GM19025 (cell line): ENCODE data around the gene VAPB.
"Not testable (repeated sequence)": the region's sequence is repeated elsewhere in the genome, so short reads cannot be mapped to it uniquely, and the experiment has no call there.

Experiments
- ATAC-seq: cut with Tn5 transposase; IDR thresholded peaks from one replicate; pipeline ENCODE4 v1.9.1; 2021; ENCODE audit warnings: mild to moderate bottlenecking, low read depth, moderate library complexity; ENCODE audit not compliant: unreplicated experiment

VAPB gene

DNA sequence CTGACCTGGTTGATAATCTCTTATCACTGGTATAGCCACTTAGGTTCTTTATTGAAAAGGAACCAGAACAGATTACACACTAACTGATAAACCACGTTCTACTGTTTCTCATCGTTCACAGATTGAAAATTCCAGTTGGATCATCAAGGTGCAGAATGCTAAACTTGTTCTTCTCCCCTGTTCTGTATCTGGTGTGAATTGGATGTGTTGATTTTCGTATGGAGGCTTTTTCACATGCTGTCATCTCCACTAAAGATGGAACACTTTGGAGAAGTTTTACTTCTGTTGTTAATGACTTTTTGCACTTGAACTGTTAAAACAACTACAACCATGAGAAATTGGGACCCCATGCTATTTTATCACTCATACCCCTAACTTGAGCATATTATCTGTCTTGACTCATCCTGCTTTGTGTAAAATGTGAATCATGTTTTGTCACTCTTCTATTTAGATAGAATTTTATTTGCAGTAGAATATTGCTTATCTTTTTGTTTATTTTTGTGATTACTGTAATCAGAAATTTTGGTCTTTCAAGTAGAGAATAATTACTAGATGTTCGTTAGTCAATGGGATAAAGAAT is 17.5 kb downstream of the VAPB start:
- no peak for ATAC-seq

- ATAC-seq, result no peak
These were observed 18.3 kb downstream of the VAPB start for GRCh38 chr20:58407201-58407873.

GRCh38 chr20:58407966-58408557 is 19.0 kb downstream of the VAPB start:
- ATAC-seq, result no peak

DNA sequence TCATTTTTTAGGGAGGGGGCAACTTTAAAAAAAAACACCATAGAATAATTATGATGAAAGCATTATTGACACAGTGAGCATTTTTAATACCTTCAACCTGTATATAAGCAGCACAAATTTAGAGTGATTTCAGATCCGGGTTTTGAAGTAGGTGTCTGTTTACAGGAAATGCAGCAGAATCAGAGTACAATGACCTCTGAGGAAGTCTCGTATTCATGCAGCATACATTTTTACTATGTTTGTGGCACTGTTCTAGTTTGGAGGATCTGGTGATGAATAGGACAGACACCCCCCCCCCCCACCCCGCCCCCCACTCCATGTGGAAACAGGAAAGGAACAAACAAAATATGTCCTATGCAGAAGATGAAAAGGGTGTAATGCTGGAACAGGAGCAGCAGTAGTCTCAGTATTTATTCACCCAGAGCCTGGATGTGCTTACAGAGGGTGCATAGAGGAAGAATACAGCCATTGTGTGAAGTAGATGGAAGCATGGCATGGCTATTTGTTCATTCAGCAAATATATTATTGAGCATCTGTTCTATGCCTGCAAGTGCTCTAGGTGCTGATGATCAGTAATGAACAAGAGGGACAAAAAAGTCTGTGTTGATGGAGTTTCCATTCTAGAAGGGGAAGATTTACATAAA is 19.7 kb downstream of the VAPB start:
- ATAC-seq, result no peak

DNA sequence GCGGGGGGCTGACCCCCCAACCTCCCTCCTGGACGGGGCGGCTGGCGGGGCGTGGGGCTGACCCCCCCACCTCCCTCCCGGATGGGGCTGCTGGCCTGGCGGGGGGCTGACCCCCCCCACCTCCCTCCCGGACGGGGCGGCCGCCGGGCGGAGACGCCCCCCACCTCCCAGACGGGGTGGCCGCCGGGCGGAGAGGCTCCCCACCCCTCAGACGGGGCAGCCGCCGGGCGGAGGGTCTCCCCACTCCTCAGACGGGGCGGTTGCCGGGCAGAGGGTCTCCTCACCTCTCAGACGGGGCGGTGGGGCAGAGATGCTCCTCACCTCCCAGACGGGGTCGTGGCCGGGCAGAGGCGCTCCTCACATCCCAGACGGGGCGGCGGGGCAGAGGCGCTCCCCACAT is 25.2 kb downstream of the VAPB start:
- ATAC-seq, result not testable (repeated sequence)

GRCh38 chr20:58414786-58415185 is 25.8 kb downstream of the VAPB start:
- ATAC-seq, result not testable (repeated sequence)

GRCh38 chr20:58416057-58416456 is 27.0 kb downstream of the VAPB start:
- no peak for ATAC-seq

GRCh38 chr20:58416835-58417234 is 27.8 kb downstream of the VAPB start:
- no peak for ATAC-seq

GRCh38 chr20:58417438-58417837 is 28.4 kb downstream of the VAPB start:
- ATAC-seq, result no peak

DNA sequence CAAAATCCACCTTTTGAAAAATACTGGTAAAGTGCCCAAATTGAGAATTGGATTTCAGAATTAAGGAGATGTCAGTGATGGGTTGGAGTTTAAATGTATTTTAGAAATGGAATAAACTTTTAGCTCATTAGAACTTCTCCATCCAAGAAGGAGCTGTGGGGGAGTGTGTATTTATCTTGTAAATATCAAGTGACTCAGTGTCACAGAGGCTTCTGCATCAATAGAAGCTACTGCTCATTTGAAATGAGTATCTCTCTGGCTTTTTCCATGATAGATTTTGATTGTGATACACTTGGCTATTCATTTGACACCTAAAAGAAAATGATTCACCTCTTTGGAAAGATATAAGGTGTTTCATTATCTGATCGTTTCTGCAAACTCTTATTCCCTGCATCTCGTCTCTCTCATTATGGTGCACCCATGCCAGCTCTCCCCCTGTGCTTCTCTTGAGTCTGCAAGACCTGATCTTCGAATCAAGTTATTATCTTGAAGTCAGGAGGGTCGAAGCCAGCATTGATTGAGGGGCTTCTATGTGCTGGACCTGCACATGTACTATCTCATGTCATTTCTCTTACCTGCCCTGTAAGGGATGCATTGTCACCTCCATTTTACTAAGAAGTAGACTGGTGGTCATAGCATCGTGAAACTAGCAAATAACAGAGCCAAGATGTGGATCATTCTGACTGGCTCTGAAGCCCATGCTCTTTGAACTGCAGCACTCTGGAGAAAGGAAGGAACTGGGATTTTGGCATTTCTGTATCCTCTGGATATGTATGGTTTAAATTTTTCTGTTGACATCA is 30.1 kb downstream of the VAPB start:
- no peak for ATAC-seq

- no peak for ATAC-seq
These were observed 31.9 kb downstream of the VAPB start for GRCh38 chr20:58420798-58421496.

DNA sequence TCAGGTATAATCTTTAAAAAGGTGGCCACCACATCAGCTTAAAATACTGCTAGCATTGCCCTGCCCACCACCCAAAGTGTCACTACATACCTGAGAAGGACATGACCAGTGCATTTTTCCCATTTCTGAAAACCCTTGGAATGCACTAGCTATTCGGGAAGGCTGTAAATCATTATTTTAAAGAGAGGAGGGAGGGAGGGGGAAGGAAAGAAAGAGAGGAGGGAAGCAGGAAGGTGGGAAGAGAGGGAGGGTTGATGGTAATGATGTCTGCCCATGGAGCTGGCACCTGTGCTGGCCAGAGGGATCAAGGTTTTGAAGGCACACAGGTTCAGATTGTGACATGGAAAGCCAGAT is 32.4 kb downstream of the VAPB start:
- no peak for ATAC-seq

DNA sequence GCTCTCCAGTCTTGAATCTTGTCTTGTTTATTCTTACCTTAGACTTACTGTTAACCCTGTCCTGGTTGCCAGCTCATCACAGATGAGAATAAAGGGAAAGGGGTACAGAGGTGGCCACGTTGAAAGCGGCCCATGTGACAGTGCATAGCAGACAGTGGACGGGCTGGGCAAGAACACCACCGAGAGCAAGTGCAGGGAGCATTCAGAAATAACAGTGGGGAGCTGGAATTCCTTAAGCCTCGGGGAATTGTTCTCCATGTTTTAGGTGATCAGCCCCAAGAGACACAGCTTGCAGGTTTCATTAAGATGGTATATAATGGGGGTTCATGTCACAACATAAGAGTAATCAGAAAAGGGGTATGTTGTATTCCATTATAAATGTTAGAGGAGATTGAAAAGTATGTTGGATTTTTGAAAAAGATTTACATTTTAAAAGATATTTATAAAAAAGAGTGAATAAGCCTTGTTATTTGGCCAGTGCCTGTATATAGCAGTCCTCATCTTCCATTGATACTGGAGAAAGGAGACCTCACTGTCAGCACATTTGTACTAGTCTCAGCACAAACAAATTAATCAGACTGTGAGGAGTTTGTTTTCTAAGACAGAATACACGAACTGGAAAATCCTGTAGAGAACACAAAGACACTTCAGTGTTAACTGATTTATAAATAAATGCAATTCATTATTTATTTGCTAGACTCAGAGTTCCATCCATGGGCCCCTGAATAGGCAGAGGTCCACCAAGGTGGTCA is 35.4 kb downstream of the VAPB start:
- no peak for ATAC-seq

DNA sequence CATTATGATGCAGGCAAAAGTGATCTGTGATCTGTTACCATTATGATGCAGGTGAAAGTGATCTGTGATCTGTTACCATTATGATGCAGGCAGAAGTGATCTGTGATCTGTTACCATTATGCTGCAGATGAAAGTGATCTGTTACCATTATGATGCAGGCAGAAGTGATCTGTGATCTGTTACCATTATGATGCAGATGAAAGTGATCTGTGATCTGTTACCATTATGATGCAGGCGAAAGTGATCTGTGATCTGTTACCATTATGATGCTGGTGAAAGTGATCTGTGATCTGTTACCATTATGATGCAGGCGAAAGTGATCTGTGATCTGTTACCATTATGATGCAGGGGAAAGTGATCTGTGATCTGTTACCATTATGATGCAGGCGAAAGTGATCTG is 38.5 kb downstream of the VAPB start:
- not testable (repeated sequence) for ATAC-seq

GRCh38 chr20:58428364-58428763 is 39.3 kb downstream of the VAPB start:
- no peak for ATAC-seq

DNA sequence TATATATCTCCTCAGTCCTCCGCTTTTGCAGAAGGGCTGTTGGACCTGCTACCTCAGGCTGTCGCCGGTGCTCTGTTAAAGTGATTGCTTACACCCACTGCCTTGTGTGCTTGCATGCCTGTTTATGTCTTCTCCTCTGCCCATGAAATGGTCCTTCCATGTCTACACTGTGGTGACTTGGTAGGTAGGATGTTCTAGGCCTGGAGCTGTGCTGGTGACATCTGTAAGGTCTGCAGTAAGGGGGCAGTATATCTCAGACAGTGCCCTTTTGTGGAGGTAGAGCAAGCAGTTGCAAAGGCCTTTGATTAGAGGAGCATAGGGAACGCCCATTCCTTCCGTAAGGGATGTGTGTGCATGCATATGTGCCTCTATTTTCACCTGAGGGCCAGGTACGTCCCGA is 40.3 kb downstream of the VAPB start:
- no peak for ATAC-seq

- no peak for ATAC-seq
These were observed 42.1 kb downstream of the VAPB start for GRCh38 chr20:58431134-58431533.

GRCh38 chr20:58432186-58432954 is 43.3 kb downstream of the VAPB start:
- ATAC-seq, result no peak
